Endothelial cell of umbilical vein (primary cell): ENCODE data around the gene TTLL7.
"Not testable (repeated sequence)": the region's sequence is repeated elsewhere in the genome, so short reads cannot be mapped to it uniquely, and the experiment has no call there.

Experiments used
- CTCF ChIP-seq, 2 donors: IDR thresholded peaks; 1 replicate in 1 of 2; 2 replicates in 1 of 2; pipeline ENCODE4 v1.5.1; 2011; ENCODE audit warnings: low read length in 2 of 2, mild to moderate bottlenecking in 2 of 2, moderate library complexity in 2 of 2, control low read depth in 1 of 2, inconsistent platforms in 1 of 2, low read depth in 1 of 2; ENCODE audit not compliant: insufficient read depth in 1 of 2; ENCODE audit errors: extremely low read depth in 1 of 2
- EZH2 ChIP-seq: IDR thresholded peaks from 2 replicates; pipeline ENCODE4 v1.6.1; 2012; ENCODE audit warnings: borderline replicate concordance, low read depth, mild to moderate bottlenecking, moderate library complexity, low read length, inconsistent platforms; ENCODE audit not compliant: severe bottlenecking
- POLR2A ChIP-seq: IDR thresholded peaks from 2 replicates; pipeline ENCODE4 v1.6.1; 2012; ENCODE audit warnings: low read depth, mild to moderate bottlenecking, control low read depth, low read length
- POLR2AphosphoS5 ChIP-seq: IDR thresholded peaks from 2 replicates; pipeline ENCODE4 v1.6.1; 2012; ENCODE audit warnings: low read depth, mild to moderate bottlenecking, control low read depth, low read length, moderate library complexity; ENCODE audit not compliant: insufficient read depth

GRCh38 chr1:83916094-83916493 is 82.8 kb downstream of the TTLL7 start:
- TF ChIP-seq POLR2A; EZH2; POLR2AphosphoS5; CTCF (IDR thresholded peaks at IDR 0.05; ENCODE audit: extremely low read depth in 1 of 2, insufficient read depth in 1 of 2, low read depth in 1 of 2, low read length in 2 of 2): not testable (repeated sequence)
